Measurements from ENCODE around the gene PSME2. TPM values are rescaled to one million over a fixed set of nuclear protein-coding genes. Genes with fewer than 3 reads are reported as not detected.

PSME2 gene
- total and polyA plus RNA-seq, 2 experiments from 2014 or later, result 54.0 to 259 TPM

- Histone ChIP-seq H3K79me2 (replicated peaks; ENCODE audit: insufficient read depth) (peaks cover 11% of the 10 kb centered on the region), H3K4me3 (peak within 1 kb of the TSS; percentile 77), H4K20me1 (replicated peaks; ENCODE audit: insufficient read depth) (no peaks in the 10 kb centered on the region; the same call in none of the 2 replicates), H3K4me2 (peak within 1 kb of the TSS; percentile 96), H3K36me3 (ENCODE audit: insufficient read depth) (peaks cover 15% of the 10 kb centered on the region; the same call in 1 of the 2 replicates), H3K9me2 (ENCODE audit: insufficient read depth) (no peaks in the 10 kb centered on the region), H3K27ac (ENCODE audit: low read depth) (peak within 1 kb of the TSS; percentile 94), H2AFZ (peak within 1 kb of the TSS; percentile 95), H3F3A (replicated peaks; ENCODE audit: low read depth) (peaks cover 6% of the 10 kb centered on the region; the same call in 1 of the 2 replicates), H3K27me3 (ENCODE audit: insufficient read depth) (no peaks in the 10 kb centered on the region), H3K4me1 (ENCODE audit: insufficient read depth) (peaks cover 6% of the 10 kb centered on the region)
- peaks cover 16% of the 10 kb centered on the region for H3K4me1 Mint-ChIP-seq
- peak; percentile 100 for DNase-seq (ENCODE audit: low spot score)
- H3K9me3 Mint-ChIP-seq, result peaks cover 3% of the 10 kb centered on the region; the same call in 1 of the 3 replicates
- ATAC-seq, result peak; percentile 84
- peak within 1 kb of the TSS; percentile 99 for H3K27ac Mint-ChIP-seq
- peak within 1 kb of the TSS; percentile 93 for H3K4me3 Mint-ChIP-seq
- peaks cover 23% of the 10 kb centered on the region for H3K27me3 Mint-ChIP-seq (ENCODE audit: insufficient read depth, low read depth, poor library complexity)
- peaks cover 28% of the 10 kb centered on the region for H3K36me3 Mint-ChIP-seq (ENCODE audit: low read depth)
- peak; percentile 35; the same call in 1 of the 2 replicates for TF ChIP-seq ETS1 (IDR thresholded peaks at IDR 0.05)
- peak; percentile 55 for TF ChIP-seq POLR2AphosphoS5 (IDR thresholded peaks at IDR 0.05; ENCODE audit: low read depth)
- peak; percentile 92 for TF ChIP-seq CREB1 (CRISPR knock-in tag; IDR thresholded peaks at IDR 0.05; ENCODE audit: low read depth)
- TF ChIP-seq REST (IDR thresholded peaks at IDR 0.05; ENCODE audit: unreplicated experiment), result no peak
Measured at GRCh38 chr14:24114532-24115421, 31.6 kb downstream of the PSME2 start, which contains the start of the genes DCAF11 and NRL. DCAF11 (plus strand) TSS chr14:24114777; CDS start chr14:24115595, 818 bp downstream. NRL (minus strand) TSS chr14:24114949; CDS start chr14:24082848, 32,101 bp downstream.

GRCh38 chr14:24113801-24114531 lies 32.4 kb downstream of the PSME2 start:
- Mint-ChIP-seq H3K4me1 (peaks cover 16% of the 10 kb centered on the region), H3K36me3 (ENCODE audit: low read depth) (peaks cover 20% of the 10 kb centered on the region), H3K4me3 (peak overlapping the region; percentile 93), H3K27me3 (ENCODE audit: insufficient read depth, low read depth, poor library complexity) (peaks cover 23% of the 10 kb centered on the region), H3K27ac (peak overlapping the region; percentile 99), H3K9me3 (peaks cover 3% of the 10 kb centered on the region; the same call in 1 of the 3 replicates)
- Histone ChIP-seq H3K4me2 (peak overlapping the region; percentile 96), H3K79me2 (replicated peaks; ENCODE audit: insufficient read depth) (peaks cover 11% of the 10 kb centered on the region), H3F3A (replicated peaks; ENCODE audit: low read depth) (peaks cover 6% of the 10 kb centered on the region; the same call in 1 of the 2 replicates), H3K4me3 (peak overlapping the region; percentile 77), H3K27ac (ENCODE audit: low read depth) (peak overlapping the region; percentile 94), H2AFZ (peak overlapping the region; percentile 95), H3K9me2 (ENCODE audit: insufficient read depth) (no peaks in the 10 kb centered on the region), H3K4me1 (ENCODE audit: insufficient read depth) (peaks cover 6% of the 10 kb centered on the region), H4K20me1 (replicated peaks; ENCODE audit: insufficient read depth) (no peaks in the 10 kb centered on the region; the same call in none of the 2 replicates), H3K27me3 (ENCODE audit: insufficient read depth) (no peaks in the 10 kb centered on the region), H3K36me3 (ENCODE audit: insufficient read depth) (peaks cover 7% of the 10 kb centered on the region; the same call in 1 of the 2 replicates)
- ATAC-seq, result peak; percentile 61
- DNase-seq (ENCODE audit: low spot score), result peak; percentile 95
- peak; percentile 62 for TF ChIP-seq CREB1 (CRISPR knock-in tag; IDR thresholded peaks at IDR 0.05; ENCODE audit: low read depth)
- TF ChIP-seq ZNF114 (CRISPR knock-in tag; IDR thresholded peaks at IDR 0.05), result no peak
- TF ChIP-seq POLR2AphosphoS5 (IDR thresholded peaks at IDR 0.05; ENCODE audit: low read depth), result no peak; the same call in none of the 2 replicates
- peak; percentile 90 for TF ChIP-seq JUNB (IDR thresholded peaks at IDR 0.05; ENCODE audit: unreplicated experiment)
- TF ChIP-seq EZH2phosphoT487 (IDR thresholded peaks at IDR 0.05; ENCODE audit: unreplicated experiment), result no peak
